Gastroesophageal sphincter (tissue), 3 donors: Measurements from ENCODE around the gene PACS1.

Experiments
- POLR2A ChIP-seq, 2 donors: fragments of 450-650 bp; IDR thresholded peaks; one replicate each; pipeline ENCODE4 v1.6.1; 2017; ENCODE audit warnings: antibody characterized with exemption in 2 of 2, mild to moderate bottlenecking in 2 of 2, moderate library complexity in 1 of 2
- POLR2AphosphoS5 ChIP-seq: sonication (generic); formaldehyde crosslinking; IDR thresholded peaks from one replicate; pipeline ENCODE4 v1.6.1; 2017; ENCODE audit warnings: antibody characterized with exemption
- TF ChIP-seq, protein P1 (sequence below), 4 experiments: fragments of 200-600 bp in 2 of 4; fragments of 450-650 bp in 2 of 4; sonication (generic) in 1 of 4; IDR thresholded peaks; one replicate each; pipeline ENCODE4 v1.5.1; 2017 to 2019; ENCODE audit warnings: antibody characterized with exemption in 4 of 4, mild to moderate bottlenecking in 2 of 4, moderate library complexity in 2 of 4

- TF ChIP-seq POLR2AphosphoS5 (no peak), POLR2A (IDR thresholded peaks at IDR 0.05) (no peak)
- TF ChIP-seq, protein P1, sequence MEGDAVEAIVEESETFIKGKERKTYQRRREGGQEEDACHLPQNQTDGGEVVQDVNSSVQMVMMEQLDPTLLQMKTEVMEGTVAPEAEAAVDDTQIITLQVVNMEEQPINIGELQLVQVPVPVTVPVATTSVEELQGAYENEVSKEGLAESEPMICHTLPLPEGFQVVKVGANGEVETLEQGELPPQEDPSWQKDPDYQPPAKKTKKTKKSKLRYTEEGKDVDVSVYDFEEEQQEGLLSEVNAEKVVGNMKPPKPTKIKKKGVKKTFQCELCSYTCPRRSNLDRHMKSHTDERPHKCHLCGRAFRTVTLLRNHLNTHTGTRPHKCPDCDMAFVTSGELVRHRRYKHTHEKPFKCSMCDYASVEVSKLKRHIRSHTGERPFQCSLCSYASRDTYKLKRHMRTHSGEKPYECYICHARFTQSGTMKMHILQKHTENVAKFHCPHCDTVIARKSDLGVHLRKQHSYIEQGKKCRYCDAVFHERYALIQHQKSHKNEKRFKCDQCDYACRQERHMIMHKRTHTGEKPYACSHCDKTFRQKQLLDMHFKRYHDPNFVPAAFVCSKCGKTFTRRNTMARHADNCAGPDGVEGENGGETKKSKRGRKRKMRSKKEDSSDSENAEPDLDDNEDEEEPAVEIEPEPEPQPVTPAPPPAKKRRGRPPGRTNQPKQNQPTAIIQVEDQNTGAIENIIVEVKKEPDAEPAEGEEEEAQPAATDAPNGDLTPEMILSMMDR (IDR thresholded peaks at IDR 0.05), result no peak
Observed at GRCh38 chr11:66052664-66052982, 17.4 kb upstream of the PACS1 start.
